ENCODE measurements around the gene NCL.

Gene NCL, protein sequence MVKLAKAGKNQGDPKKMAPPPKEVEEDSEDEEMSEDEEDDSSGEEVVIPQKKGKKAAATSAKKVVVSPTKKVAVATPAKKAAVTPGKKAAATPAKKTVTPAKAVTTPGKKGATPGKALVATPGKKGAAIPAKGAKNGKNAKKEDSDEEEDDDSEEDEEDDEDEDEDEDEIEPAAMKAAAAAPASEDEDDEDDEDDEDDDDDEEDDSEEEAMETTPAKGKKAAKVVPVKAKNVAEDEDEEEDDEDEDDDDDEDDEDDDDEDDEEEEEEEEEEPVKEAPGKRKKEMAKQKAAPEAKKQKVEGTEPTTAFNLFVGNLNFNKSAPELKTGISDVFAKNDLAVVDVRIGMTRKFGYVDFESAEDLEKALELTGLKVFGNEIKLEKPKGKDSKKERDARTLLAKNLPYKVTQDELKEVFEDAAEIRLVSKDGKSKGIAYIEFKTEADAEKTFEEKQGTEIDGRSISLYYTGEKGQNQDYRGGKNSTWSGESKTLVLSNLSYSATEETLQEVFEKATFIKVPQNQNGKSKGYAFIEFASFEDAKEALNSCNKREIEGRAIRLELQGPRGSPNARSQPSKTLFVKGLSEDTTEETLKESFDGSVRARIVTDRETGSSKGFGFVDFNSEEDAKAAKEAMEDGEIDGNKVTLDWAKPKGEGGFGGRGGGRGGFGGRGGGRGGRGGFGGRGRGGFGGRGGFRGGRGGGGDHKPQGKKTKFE

DNA sequence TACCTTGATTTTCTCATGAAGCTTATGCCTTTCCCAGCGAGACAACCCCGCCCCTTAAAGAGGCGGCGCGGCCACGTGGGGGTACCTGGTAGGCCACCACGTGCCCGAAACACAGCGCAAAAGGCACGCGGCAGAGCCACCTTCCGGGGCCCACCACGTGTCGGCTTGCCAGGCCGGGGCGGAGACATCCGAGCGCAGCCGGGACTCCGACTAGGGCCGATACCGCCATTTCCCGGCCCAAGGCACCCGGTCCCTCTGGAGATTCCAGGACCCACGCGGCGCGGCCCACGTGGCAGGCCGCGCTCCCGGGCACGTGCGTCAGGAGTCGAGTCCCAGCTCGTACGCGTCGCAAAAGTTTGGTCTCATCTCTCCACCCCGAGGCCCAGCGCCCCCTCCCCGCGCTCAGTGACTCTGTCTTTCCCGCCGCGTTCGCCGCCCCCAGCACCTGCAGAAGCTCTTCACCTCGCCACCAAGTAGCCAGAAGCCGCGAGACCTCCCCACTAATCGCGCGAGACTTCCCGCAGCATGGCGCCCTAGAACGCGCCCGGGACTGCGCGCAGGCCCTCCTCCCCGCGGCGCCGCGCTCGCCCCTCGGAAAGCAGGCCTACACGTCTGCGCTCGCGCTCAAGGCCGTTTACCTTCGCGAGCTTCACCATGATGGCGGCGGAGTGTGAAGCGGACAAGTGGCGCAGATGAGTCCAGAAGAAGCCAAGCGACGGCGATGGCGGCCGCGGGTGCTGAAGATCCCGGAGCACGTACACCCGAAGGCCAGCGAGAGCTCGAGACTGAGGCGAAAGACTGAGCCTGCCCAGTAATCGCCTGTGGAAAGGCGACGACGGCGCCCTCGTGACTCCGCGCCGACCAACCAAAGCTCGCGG is at the start of gene NCL:
TSS of gene NCL (minus strand) at position 787 of the 878 bp plus-strand sequence. CDS start at position 656, 131 bp downstream.
- no peak for DNase-seq

DNA sequence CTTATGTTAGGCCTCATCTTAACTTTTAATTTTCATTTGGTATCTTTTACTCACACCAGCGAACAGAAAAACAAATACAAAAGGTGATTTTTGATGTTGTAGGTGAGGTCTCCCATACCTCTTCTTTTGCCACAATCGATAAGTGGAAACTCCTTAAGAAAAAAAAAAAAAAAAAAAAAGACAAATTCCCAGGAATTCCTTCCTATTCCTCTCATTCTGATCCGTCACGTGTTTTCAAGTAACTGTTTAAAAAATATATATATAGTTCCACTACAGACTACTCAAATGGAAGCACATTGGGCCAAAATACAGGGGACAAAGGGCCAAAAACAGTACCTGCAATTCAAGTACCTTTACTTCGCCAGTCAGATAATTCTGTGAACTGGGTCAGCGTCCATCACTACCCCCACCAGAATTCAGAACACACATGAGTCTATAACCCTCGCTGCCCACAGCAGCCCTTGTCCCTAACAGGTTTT is 49.5 kb upstream of the NCL start:
- DNase-seq, result no peak

DNA sequence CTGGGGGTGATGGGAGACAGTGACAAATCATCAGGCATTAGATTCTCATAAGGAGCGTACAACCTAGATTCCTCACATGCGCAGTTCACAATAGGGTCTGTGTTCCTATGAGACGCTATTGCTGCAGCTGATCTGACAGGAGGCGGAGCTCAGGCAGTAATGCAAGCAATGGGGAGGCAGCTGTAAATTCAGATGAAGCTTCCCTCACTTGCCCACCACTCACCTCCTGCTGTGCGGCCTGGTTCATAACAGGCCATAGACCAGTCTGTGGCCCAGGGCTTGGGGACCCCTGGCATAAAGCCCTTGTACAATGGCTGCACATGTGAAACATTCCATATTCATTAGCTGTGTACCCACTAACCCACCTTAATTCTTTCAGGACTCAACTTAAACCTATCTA is 47.9 kb upstream of the NCL start:
- peak; percentile 47 for DNase-seq

DNA sequence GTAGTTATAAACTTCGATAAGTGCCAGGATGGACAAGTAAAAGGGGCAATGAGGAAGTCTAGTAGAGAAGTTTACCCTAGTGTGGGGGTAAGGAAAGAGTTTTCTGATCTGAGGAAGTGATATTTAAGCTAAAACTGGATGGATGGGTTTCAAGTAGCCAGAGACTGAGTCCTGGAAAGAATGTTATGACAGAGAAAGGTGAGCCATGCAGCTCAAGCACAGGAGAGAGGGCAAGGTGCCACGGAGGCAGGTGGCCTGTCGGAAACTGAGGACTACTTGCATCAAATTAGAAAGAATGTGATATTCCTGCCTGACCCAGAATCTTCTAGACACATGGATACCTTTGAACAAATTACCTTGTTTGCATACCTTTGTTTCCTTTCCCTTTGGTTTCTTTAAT is 39.5 kb upstream of the NCL start:
- no peak for DNase-seq

DNA sequence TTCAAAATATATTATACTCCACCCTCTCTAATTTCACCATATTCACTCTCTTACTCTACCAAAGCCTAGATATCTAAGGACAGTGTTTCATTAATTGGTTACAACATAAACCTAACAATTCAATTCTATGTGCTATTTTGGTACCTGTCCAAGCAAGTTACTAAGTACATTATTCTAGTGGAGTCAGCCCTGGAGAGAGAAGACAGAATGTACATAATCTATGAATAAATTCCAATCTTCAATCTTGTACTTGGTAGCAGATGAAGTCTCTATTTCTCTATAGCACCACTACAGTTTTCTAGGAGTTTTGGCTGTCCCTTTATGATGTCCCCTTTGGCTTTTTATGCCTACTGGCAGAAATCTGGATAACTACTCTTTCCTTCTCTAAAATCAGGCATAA is 38.3 kb upstream of the NCL start:
- DNase-seq, result no peak

DNA sequence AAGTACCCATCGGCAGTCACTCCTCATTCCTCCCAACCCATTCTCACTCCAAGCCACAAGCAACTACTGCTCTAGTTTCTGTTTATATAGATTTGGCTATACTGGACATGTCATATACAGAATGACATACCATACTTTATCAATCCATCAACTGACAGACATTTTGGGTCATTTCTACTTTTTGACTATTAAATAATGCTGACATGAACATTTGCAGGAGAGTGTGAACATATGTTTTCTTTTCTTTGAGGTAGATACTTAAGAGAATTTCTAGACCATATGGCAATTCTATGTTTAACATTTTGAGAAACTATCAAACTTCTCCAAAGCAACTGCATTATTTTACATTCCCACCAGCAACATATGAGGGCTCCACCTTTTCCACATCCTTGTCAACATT is 33.4 kb upstream of the NCL start:
- no peak for DNase-seq

DNA sequence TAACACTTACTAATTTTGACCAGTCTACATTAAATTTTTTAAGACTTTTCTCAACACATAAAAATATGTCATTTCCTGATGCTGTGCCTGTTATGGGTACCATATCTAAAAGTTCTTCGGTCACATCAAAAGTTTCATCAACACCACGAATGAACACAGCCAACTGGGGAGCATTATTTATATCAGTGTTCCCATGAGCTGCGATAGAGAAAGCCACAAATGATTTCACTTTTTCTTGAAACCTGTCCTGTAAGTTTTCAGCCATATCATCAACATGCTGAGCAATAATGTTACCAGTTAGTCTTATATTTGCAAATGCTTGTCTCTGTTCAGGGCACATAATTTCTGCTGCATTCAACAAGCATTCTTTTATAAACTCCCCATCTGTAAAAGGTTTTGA is 30.4 kb upstream of the NCL start:
- DNase-seq, result no peak

DNA sequence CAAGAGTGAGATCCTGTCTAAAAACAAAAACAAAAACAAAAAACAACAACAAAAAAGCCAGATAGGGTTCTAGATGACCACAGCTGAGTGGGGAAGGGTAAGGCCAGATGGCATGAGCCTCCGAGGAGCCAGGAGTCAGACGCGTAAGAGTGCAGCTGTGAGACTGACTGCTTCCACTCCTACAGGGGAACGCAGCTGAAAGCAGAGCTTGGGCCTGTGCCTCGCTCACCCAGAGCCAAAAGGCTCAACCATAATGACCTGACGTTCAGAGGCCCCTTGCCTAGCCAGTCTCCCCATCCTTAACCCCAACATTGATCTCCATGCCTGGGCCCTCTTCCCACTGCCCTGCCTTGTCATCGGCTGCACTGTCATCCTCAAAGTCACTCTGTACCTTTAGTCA is 26.5 kb upstream of the NCL start:
- DNase-seq, result no peak

DNA sequence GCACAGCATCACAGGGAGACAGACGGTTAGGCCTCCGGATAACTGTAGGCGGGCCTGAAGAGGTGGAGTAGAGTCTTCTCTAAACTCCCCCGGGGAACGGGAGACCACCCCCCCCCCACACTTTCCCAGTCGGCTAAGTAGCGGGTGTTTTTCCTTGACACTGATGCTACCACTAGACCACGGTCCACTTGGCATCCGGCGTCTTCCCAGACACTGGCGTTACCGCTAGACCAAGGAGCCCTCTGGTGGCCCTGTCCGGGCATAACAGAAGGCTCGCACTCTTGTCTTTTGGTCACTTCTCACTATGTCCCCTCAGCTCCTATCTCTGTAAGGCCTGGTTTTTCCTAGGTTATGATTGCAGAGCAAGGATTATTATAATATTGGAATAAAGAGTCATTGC is 25.7 kb upstream of the NCL start:
- DNase-seq, result no peak

DNA sequence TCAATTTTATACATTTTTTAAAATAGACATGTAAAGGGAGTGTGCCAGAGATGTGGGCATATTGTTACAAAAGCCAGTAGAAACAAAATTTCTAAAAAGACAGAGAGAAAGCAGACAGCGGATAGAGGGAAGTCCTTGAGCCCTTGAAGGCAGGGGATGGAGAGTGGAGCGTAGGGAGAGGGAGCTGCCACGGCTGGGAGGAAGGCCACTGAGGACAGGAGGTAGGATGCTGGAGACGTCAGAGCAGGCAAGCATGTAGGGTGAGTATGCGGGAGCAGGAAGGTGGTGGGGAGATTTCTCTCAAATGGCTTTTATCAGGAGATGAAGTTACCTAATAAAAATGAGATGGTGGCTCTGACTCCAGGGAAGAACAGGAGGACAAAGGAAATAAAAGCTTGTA is 24.0 kb upstream of the NCL start:
- DNase-seq, result no peak

DNA sequence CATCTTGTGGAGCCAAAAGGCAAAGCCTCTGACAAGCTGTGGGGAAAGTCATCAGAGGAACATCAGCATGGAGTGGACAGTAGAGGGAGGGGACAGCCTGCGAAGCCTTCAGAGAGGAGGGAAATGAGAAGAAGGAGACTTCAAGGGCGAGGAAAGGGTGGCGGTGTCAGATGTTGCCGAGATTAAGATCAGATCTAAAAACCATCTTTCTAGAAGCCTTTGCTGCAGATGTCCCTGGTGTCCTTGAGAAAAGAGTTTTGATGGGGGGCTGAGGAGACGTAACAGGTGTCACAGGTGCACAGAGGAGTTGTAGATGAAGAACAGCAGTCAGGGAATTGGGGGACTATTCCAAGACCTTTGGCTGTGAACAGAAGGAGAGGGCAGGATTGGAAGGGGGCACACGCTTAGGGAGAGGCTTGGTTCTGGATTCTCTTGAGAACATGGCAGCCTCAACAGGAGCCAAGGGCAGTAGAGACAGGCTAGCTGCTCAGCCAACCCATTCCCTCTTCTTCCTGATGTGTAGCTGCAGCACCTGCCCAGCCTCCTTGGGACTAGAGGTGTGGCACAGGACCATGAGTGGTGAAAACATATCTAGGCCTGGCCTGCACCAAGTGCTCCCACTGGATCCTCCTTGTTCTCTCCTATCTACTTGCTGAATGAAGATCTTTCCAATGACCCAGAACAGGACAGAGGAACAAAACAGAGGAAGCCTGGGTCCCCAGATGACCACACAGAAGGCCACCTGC is 22.7 kb upstream of the NCL start:
- DNase-seq, result no peak

DNA sequence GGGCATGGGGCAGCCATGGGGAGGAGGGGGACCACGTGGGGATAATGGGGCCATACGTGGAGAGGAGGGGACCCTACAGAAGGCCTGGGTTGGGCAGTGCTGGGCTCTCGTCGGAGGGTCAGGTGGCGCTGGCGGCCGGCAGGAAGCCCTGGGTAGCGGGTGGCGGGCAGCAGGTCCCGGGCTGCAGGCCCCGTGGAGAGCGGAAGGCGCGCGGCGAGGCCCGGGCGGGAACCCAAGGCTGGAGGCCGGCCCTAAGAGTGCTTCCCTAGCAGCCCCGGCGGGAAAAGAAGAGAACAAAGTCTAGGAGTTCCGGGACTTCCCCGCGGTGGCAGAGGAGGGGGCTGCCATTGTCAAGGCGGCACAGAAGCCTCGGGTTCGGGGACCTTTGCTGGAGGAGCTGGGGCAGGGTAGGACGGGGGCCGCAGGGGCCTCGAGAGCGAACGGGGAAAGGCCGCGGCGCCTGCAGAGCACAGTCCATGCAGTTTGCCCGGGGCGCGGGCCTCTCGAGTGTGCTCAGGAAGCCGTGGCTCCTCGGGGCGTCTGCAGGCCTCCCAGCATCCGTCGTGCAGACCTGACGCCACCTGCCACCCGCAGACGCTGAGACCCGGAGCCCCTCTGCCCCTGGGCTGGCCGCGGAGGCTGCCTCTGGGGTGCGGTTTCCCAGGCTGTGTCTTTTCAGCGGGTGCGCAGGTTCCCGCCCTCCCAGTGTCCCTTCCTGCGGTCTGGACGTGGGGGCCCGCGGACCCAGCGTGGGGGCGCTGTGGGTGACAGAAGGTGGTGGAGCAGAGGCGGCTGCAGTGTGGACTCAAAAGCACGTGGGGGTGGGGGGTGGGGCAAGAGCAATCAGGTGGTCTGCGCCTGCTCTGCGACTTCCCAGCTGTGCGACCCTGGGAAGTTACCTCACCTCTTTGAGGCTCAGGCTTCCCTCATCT is 19.4 kb upstream of the NCL start:
- no peak for DNase-seq

DNA sequence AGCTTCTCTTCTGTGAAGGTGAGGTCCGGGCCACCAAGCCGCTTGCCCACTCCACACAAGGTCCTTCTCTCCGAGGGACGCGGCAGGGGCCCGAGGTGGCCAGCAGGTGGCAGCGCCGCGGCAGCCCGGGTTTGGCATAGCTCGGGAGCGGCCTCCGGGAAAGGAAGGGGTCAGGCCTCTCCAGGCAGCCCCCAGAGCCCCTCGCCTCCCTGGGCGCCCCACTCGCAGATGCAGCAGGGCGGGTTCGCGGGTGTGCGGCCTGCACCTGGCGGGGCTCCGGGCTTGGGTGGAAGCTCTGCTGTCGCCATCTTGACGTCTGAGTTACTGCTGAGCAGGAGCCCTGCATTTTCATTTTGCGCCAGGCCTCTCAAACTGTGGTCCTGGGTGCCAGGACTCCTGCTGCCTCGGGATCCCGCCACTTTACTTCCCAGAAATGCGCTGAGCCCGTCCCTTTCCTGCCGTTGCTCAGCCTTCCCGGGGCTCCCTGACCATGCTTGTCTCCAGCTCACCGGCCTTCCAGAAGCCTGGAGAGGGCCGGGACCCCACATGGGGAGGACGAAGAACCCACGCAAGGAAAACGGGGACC is 18.6 kb upstream of the NCL start:
- DNase-seq, result peak; percentile 65

DNA sequence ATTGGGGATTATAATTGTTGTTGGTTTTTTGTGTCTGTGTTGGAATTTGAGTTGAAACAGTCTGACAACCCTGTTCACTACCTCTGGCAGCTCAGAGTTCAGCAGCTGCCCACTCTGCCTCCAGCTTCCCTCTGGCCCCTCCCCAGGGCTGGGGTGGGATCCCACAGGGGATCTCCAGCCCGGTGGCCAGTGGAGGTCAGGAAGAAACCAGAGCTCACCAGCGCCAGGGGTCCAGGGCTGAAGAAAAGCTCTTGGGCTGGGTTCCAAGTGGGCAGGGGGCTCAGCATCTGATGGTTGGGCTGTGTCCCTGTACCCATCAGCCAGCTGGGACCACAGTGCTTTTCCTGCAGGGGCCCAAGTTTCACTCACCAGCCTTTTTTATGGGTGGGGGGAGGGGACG is 16.5 kb upstream of the NCL start:
- no peak for DNase-seq

DNA sequence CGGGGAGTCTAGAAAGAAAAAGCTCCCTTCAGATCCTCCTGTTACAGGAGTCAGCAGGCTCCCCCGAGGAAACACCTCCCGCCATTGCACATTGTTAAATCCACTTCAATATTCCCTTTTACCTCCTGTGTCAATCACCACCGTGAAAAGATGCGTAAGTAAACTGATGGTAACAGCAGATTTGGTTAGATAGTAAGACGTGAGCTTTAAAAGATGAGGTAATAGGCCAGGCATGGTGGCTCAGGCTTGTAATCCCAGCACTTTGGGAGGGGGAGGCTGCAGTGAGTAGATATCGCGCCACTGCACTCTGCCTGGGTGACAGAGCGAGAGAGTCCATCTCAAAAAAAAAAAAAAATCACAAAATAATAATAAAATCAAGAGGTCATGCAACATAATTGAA is 15.2 kb upstream of the NCL start:
- no peak for DNase-seq

DNA sequence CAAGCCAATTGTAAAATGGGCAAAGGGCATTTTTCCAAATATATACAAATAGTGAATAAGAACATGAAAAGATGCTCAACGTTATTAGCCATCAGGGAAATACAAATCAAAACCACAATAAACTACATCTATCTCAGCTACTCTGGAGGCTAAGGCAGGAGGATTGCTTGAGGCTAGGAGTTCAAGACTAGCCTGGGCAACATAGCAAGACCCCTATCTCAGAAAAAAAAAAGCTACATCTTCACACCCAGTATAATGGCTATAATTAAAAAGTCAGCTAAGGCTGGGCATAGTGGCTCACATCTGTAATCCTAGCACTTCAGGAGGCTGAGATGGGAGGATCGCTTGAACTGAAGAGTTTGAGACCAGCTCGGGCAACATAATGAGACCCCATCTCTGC is 12.6 kb upstream of the NCL start:
- no peak for DNase-seq

DNA sequence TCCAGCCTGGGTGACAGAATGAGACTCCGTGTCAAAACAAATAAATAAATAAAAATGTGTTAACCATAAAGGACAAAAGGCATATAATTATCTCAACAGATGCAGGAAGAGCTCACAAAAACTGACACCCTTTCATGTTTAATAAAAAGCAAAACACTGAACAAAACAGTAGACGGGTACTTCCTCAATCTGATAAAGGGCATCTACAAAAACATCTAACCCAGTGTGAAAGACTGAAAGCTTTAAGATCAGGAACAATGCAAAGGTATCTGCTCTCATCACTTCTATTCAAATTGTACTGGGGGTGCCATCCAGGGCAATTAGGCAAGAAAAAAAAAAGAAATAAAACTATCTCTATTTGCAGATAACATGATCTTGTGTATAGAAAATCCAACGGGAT is 11.7 kb upstream of the NCL start:
- DNase-seq, result no peak

DNA sequence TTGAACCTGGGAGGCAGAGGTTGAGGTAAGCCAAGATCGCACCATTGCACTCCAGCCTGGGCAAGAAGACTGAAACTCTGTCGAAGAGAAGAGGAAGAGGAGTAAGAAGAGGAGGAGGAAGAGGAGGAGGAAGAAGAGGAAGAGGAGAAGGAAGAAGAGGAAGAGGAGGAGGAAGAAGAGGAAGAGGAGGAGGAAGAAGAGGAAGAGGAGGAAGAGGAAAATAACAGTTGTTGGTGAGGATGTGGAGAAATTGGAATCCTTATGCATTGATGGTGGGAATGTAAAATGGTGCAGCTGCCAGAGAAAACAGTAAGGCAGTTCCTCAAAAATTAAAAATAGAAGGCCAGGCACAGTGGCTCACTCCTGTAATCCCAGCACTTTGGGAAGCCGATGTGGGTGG is 8.5 kb upstream of the NCL start:
- DNase-seq, result no peak

DNA sequence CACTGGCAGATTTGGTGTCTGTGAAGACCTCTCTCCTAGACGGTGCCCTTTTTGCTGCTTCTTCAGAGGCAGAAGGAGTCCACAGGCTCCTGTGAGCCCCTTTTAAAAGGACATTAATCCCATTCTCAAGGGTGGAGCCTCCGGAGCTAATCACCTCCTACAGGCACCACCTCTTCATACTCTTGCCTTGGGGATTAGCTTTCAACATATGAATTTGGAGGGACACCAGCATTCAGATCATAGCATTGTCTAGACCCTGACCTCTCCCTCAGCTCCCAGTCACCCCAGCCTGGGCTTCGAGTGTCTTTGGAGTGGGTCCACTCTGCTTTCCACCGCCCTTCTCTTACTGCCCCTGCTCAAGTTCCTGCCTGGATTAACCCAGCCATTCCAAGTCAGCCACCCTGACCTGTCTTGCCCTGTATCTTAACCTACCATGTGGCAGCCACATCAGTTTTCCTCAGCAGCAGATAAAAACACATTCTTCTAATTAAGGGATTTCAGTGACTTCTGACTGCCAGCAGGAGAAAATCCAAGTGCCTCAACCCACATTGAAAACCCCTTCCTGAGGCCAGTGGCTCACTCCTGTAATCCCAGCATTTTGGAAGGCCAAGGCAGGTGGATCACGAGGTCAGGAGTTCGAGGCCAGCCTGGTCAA is 6.1 kb upstream of the NCL start:
- DNase-seq, result no peak

DNA sequence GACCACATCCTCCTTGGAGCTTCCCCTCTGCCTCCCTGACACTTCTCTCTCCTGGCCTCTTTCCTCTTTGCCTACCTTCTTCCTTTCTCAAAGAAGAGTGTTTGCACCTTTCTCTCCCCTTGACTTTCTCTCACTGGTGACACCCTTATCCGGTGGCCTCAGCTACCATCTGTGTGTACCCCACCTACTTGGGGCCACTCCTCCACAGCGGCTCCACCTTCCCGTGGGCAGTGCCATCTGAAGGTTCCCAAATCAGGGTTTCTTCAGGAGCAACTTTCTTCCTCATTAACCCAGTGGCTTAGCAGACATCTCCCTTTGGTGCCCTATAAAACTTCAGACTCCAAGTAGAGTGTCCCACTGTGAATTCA is 5.3 kb upstream of the NCL start:
- no peak for DNase-seq

All from midbrain (tissue), 1 donor.